SHP77 (cell line): ENCODE data around the gene BAZ2B.

ENCODE experiments used
- DNase-seq, 2 experiments: peaks; one replicate each; lab custom pipeline; 2025; lab: John Stamatoyannopoulos, UW

Gene BAZ2B

DNA sequence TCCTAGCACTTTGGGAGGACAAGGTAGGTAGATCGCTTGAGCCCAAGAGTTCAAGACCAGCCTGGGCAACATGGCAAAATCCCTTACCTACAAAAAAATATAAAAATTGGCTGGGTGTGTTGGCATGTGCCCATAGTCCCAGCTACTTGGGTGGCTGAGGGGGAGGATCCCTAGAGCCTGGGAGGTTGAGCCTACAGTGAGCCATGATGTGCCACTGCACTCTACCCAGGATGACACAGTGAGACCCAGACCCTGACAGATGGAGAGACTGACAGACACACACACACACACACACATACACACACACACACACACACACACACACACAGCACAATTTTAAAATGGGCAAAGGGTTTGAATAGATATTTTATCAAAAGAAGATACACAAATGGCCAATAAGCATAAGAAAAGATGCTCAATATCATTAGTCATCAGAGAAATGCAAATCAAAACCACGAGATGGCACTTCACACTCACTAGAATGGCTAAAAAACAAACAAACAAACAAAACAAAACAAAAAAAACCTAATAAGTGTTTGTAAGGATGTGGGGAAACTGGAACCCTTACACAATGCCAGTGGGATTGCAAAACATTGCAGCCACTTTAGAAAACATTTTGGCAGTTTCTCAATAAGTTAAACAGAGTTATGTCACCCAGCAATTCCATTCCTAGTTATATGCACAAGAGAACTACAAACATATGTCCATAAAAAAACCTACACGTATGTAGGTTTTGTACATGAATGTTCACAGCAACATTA lies 42.3 kb downstream of the BAZ2B start:
- no peak for DNase-seq

DNA sequence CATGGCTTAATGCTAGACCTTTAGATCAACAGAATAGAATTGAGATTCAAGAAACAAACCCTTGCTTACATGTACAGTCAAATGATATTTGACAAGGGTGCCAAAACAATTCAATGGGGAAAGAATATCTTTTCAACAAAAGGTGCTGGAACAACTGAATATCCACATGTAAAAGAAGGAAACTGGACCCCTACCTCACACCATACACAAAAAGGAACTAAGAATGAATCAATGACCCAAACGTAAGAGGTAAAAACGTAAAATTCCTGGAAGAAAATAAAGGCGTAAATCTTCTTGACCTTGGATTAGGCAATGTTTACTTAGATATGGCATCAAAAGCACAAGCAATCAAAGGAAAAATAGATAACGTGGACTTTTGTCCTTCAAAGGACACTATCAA lies 43.1 kb downstream of the BAZ2B start:
- DNase-seq: no peak

GRCh38 chr2:159572459-159572858 lies 43.9 kb downstream of the BAZ2B start:
- no peak for DNase-seq

- no peak for DNase-seq
These were observed 44.6 kb downstream of the BAZ2B start for GRCh38 chr2:159571540-159572260.

- no peak for DNase-seq
These were observed 52.3 kb downstream of the BAZ2B start for GRCh38 chr2:159564081-159564480.

- no peak for DNase-seq
These were observed 54.1 kb downstream of the BAZ2B start for GRCh38 chr2:159562248-159562647.

GRCh38 chr2:159561786-159562185 lies 54.6 kb downstream of the BAZ2B start:
- DNase-seq: no peak

DNA sequence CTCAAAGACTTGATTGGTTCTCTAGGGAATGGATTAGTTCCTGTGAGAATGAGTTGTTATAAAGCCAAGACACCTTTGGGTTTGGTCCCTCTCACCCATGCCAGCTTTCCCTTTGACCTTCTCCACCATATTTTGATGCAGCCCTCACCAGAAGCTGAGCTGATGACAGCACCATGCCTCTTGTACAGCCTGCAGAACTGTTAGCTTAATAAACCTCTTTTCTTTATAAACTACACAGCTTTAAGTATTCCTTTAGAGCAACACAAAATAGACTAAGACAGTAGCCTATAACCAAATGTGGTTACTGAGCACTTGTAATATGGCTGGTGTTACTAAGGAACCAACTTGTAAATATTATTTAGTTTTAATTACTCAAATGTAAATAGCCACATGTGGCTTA lies 55.1 kb downstream of the BAZ2B start:
- DNase-seq: no peak

- DNase-seq: no peak
These were observed 57.3 kb downstream of the BAZ2B start for GRCh38 chr2:159559034-159559433.

DNA sequence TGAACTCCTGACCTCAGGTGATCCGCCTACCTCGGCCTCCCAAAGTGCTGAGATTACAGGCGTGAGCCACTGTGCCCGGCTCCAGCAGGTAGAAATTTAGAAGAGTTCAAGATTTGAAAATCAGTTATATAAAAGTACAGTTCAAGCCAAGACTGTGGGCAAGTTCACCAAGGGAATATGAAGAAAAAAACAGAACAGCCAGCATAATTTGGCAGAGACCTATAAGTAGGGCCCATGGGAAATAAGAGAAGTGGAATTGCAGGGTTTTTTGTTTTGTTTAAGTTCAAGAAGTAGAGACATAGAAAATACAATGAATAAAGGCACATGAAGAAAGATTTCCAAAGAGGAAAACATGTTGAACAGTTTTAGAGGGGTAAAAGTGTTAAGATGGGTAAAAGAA lies 57.9 kb downstream of the BAZ2B start:
- no peak for DNase-seq

DNA sequence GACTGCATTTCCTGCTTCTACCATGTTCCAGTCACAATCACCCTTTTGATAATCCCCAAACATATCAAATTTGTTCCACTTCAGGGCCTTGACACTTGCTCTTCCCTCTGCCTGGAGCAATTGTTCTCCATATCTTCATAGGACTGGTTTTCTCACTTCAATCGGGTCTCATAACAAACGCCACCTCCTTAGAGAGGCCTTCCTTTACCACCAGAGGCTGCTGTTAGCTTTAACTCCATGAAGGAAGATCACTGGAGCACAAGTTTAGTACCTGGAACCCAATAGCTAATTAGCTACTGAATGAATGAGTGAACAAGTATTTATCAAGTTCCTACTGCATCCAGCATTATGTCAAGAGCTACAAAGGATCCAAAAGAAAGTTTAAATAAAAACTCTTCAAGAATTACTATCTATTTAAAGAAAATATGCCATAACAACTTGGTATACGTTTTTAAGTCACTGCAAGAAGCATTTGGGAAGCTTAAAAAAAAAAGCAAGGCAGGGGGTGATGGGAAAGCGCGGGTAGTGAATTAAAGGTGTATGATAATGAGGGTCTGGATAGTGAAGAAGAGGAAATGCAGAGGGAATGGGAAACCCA lies 58.8 kb downstream of the BAZ2B start:
- DNase-seq: no peak

DNA sequence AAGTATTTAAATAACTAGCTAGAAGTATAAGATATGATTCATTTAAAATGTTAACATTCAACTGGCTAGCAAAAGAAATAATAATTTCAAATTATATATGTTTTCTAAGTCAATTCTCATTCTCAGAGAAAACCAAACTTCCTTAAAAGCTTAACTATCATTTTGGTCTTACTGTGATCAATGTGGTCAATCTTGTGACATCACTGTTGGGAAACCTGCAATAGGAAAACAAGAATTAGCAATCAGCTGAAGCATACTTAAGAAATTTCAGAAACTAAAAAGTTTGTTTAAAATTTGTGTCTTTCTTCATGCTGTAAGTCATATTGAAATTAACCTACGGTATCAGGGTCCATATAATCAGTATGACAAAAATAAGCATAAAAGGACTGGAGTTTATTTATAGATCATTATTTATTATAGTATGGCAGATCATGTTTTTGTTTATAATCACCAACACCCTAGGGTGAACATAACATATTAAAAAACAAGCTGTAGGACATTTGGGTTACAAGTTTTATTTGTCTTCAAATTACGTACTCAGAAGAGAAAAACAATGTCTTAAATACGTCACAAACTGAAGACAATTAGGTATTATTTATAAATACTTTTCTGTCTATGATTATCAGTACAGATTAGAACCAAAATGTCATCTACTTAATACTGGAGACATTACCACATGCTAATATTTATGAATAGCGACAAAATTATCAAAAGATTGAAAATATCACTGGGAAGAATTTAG lies 60.5 kb downstream of the BAZ2B start:
- DNase-seq: no peak

GRCh38 chr2:159553727-159554126 lies 62.6 kb downstream of the BAZ2B start:
- no peak for DNase-seq

GRCh38 chr2:159551806-159552205 lies 64.5 kb downstream of the BAZ2B start:
- DNase-seq: no peak

DNA sequence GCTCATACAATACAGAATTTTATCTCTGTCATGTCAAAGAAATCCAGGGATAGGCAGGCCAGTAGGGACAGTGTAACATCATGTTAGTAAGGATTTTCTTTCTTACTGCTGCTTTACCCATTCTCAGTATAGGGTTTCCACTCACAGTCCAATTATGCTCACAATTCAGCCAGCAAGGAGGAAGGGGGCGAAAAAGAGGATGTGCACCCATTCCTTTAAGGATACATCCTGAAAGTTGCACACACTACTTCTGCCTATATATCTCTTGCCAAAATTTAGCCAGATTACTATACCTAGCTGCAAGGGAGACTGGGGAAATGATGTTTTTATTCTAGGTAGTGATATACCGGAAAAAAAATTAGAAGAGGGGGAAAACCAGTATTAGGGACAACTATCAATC lies 66.1 kb downstream of the BAZ2B start:
- no peak for DNase-seq

DNA sequence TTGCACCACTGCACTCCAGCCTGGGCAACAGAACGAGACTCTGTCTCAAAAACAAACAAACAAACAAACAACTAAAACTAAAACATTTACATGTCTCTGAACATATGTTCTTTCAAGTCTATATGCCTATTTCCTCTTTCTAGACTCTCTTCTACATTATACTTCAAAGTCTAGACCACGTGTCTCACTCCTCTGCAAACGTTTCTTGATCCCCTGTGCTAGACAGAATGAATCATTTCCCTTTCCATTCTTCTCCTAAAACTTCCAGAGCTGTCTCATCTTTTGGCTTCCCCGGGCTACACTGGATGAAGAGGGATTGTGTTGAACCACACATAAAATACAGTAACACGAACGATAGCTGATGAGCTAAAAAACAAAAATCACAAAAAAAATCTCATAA lies 67.1 kb downstream of the BAZ2B start:
- DNase-seq: no peak

GRCh38 chr2:159546716-159547430 lies 69.5 kb downstream of the BAZ2B start:
- DNase-seq: no peak

GRCh38 chr2:159546039-159546438 lies 70.3 kb downstream of the BAZ2B start:
- no peak for DNase-seq

- no peak for DNase-seq
These were observed 71.3 kb downstream of the BAZ2B start for GRCh38 chr2:159545085-159545484.

- no peak for DNase-seq
These were observed 74.2 kb downstream of the BAZ2B start for GRCh38 chr2:159542101-159542500.

DNA sequence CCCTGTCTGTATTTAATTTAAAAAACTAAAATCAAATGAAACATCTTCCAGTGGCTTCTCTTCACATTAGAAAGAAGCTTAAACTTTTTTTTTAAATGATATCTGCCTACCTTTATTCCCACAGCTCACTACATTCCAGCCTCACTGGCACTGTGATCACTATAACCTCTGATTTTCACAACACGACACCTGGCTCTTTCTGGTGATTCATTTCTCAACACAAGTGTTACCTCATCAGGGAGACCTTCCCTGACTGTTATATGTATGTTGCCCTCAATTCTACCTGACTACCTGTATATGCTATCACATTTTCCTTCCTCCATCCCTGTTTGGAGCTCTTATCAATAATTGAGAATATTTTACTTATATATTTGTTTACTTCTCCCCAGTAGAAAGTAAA lies 76.6 kb downstream of the BAZ2B start:
- no peak for DNase-seq

GRCh38 chr2:159538801-159539200 lies 77.5 kb downstream of the BAZ2B start:
- DNase-seq: no peak
